Measurements from ENCODE around the gene CBS.

GRCh38 chr21:43006874-43007208, 68.8 kb downstream of the CBS start:
- TF ChIP-seq CTCF (IDR thresholded peaks at IDR 0.05) (no peak), POLR2A (IDR thresholded peaks at IDR 0.05) (no peak)

All from gastroesophageal sphincter (tissue), 3 donors.